ENCODE measurements around the gene JADE2.
"Not testable (repeated sequence)": the region's sequence is repeated elsewhere in the genome, so short reads cannot be mapped to it uniquely, and the experiment has no call there.

JADE2 gene

GRCh38 chr5:134594336-134594735, 68.9 kb downstream of the JADE2 start:
- DNase-seq, result no peak

- DNase-seq, result no peak
Measured at GRCh38 chr5:134594797-134595457, 69.5 kb downstream of the JADE2 start.

- no peak for DNase-seq
Measured at GRCh38 chr5:134595458-134595838, 70.0 kb downstream of the JADE2 start.

GRCh38 chr5:134599820-134600219, 74.3 kb downstream of the JADE2 start:
- DNase-seq, result not testable (repeated sequence)

- no peak for DNase-seq
Measured at GRCh38 chr5:134600600-134600999, 75.1 kb downstream of the JADE2 start.

- no peak for DNase-seq
Measured at GRCh38 chr5:134603059-134603458, 77.6 kb downstream of the JADE2 start.

GRCh38 chr5:134604908-134605307, 79.4 kb downstream of the JADE2 start:
- DNase-seq, result no peak

GRCh38 chr5:134606726-134607125, 81.3 kb downstream of the JADE2 start:
- no peak for DNase-seq

- no peak for DNase-seq
Measured at GRCh38 chr5:134608555-134608954, 83.1 kb downstream of the JADE2 start.

GRCh38 chr5:134609232-134609851, 83.9 kb downstream of the JADE2 start:
- no peak for DNase-seq

GRCh38 chr5:134610725-134611124, 85.3 kb downstream of the JADE2 start:
- no peak for DNase-seq

- no peak for DNase-seq
Measured at GRCh38 chr5:134611515-134611914, 86.0 kb downstream of the JADE2 start.

- DNase-seq, result no peak
Measured at GRCh38 chr5:134614450-134615085, 89.1 kb downstream of the JADE2 start.

GRCh38 chr5:134620634-134621033, 95.2 kb downstream of the JADE2 start:
- no peak for DNase-seq

GRCh38 chr5:134625559-134625958, 100.1 kb downstream of the JADE2 start:
- DNase-seq, result no peak

GRCh38 chr5:134626369-134627014, 101.0 kb downstream of the JADE2 start:
- DNase-seq, result no peak

Data from activated CD4-positive, CD25-positive, alpha-beta regulatory T cell (primary cell).